ENCODE results near the gene MRAP. TPM values are rescaled to one million over a fixed set of nuclear protein-coding genes. Genes with fewer than 3 reads are reported as not detected.
A peak's percentile ranks its signal among the peaks of the same experiment; 100 is the strongest.
"Not testable (repeated sequence)": the region's sequence is repeated elsewhere in the genome, so short reads cannot be mapped to it uniquely, and the experiment has no call there.

Gene MRAP
- total RNA-seq = under 1 TPM in 1 of 2 donors, not detected in 1; 0.33 TPM
- long read RNA-seq, donor 1, partial matches to known transcripts = 0 of 3 reads
- long read RNA-seq, donor 1, other reads (novel, unspliced or antisense) = 3 of 3 reads
- long read RNA-seq, donor 2, partial matches to known transcripts = 0 of 3 reads
- long read RNA-seq, donor 2, other reads (novel, unspliced or antisense) = 1 of 3 reads

- DNase-seq (ENCODE audit: low spot score) = peak; percentile 58
Observed at GRCh38 chr21:32298658-32299081, at the start of gene MRAP. MRAP (plus strand) TSS chr21:32298855; CDS start chr21:32298972, 117 bp downstream.

GRCh38 chr21:32249511-32250280 is 49.0 kb upstream of the MRAP start:
- intact Hi-C loops (cut with DNase I) = loop anchor here in 1 of 2 donors (10.0 kb wide), 1 partner anchor 465 kb away; no protein-coding TSS in a partner anchor
- no peak for DNase-seq (ENCODE audit: low spot score)

More at GRCh38 chr21:32298658-32299081, at the start of gene MRAP:
- intact Hi-C loops (cut with DNase I) = no loop called here

- no peak for DNase-seq (ENCODE audit: low spot score)
- intact Hi-C loops (cut with DNase I) = loop anchor here in 1 of 2 donors (10.0 kb wide), 1 partner anchor 467 kb away; no protein-coding TSS in a partner anchor
Observed at GRCh38 chr21:32252136-32252535, 46.5 kb upstream of the MRAP start.

GRCh38 chr21:32253215-32253641 is 45.4 kb upstream of the MRAP start:
- intact Hi-C loops (cut with DNase I) = loop anchor here in 1 of 2 donors (10.0 kb wide), 1 partner anchor 468 kb away; no protein-coding TSS in a partner anchor
- DNase-seq (ENCODE audit: low spot score) = no peak

DNA sequence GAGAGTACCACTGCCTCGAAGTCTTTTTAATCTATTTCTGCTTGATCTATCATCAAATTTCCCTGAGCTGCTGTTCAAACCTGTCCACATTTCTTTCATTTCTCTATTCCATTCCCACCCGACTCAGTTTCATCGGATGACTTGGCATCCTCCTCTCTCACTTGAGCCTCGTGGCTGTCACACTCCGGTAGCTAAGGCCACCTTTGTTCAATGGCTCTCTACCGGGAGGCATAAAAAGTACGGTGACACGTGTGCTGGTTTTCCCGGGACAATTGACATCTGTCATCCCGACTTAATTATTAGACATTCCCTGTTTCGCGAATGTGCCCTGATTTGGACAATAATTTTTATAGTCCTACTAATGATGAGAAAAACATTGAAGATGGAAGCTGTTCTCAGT is 42.4 kb upstream of the MRAP start:
- intact Hi-C loops (cut with DNase I) = loop anchor here (5.0 to 10.0 kb wide), 2 partner anchors 389 to 471 kb away; no protein-coding TSS in a partner anchor
- DNase-seq (ENCODE audit: low spot score) = no peak

GRCh38 chr21:32256873-32257620 is 41.6 kb upstream of the MRAP start:
- peak; percentile 92 for DNase-seq (ENCODE audit: low spot score)

GRCh38 chr21:32257962-32258785 is 40.5 kb upstream of the MRAP start:
- no peak for DNase-seq (ENCODE audit: low spot score)
- intact Hi-C loops (cut with DNase I) = loop anchor here (5.0 to 10.0 kb wide), 2 partner anchors 391 to 473 kb away; no protein-coding TSS in a partner anchor

More at GRCh38 chr21:32256873-32257620, 41.6 kb upstream of the MRAP start:
- intact Hi-C loops (cut with DNase I) = loop anchor here (5.0 to 10.0 kb wide), 2 partner anchors 390 to 472 kb away; no protein-coding TSS in a partner anchor

- not testable (repeated sequence) for DNase-seq (ENCODE audit: low spot score)
- intact Hi-C loops (cut with DNase I) = loop anchor here (5.0 to 10.0 kb wide), 2 partner anchors 391 to 474 kb away; no protein-coding TSS in a partner anchor
Observed at GRCh38 chr21:32258786-32259048, 39.9 kb upstream of the MRAP start.

- intact Hi-C loops (cut with DNase I) = no loop called here
- no peak for DNase-seq (ENCODE audit: low spot score)
Observed at GRCh38 chr21:32260130-32260529, 38.5 kb upstream of the MRAP start.

- DNase-seq (ENCODE audit: low spot score) = no peak
- intact Hi-C loops (cut with DNase I) = no loop called here
Observed at GRCh38 chr21:32261929-32262328, 36.7 kb upstream of the MRAP start.

- intact Hi-C loops (cut with DNase I); DNase-seq (ENCODE audit: low spot score): not testable (repeated sequence)
Observed at GRCh38 chr21:32265321-32265720, 33.3 kb upstream of the MRAP start.

DNA sequence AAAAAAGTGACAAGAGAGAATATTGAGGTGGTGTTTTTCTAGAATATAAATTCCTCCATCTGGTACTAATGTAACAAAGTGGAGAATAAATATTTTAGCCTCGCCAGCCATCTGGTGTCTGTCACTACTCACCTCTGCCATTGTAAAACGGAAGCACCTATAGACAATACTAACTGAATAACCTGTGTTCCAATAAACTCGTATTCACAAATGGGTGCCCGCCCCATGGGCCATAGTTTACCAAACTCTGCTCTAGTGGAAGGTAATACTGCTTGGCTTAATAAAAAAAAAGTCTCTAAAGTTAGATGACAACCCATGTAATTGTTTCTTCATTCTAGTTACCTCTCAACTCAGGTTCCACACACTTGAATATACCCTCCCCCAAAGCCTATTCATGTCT is 27.9 kb upstream of the MRAP start:
- DNase-seq (ENCODE audit: low spot score) = no peak
- intact Hi-C loops (cut with DNase I) = no loop called here

DNA sequence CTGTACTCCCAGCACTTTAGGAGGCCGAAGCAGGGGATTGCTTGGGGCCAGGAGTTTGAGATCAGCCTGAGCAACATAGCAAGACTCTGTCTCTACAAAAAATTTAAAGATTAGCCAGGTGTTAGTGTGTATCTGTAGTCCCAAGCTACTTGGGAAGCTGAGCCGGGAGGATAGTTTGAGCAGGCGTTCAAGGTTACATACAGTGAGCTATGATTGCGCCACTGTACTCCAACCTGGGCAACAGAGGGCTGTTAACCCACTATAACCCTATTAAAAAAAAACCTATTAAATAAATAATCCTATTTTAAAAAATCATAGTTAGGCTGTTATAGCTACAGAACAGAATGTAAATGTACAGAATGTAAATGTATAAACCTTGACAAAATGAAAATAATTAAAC is 22.0 kb upstream of the MRAP start:
- intact Hi-C loops (cut with DNase I) = no loop called here
- DNase-seq (ENCODE audit: low spot score) = no peak

GRCh38 chr21:32278103-32278502 is 20.6 kb upstream of the MRAP start:
- DNase-seq (ENCODE audit: low spot score) = no peak
- intact Hi-C loops (cut with DNase I) = no loop called here

- intact Hi-C loops (cut with DNase I) = no loop called here
- peak; percentile 99 for DNase-seq (ENCODE audit: low spot score)
Observed at GRCh38 chr21:32278518-32279376, 19.9 kb upstream of the MRAP start, which contains the start of gene MIS18A. MIS18A (minus strand) TSS chr21:32279049; CDS start chr21:32279014, 35 bp downstream.

- DNase-seq (ENCODE audit: low spot score) = no peak
- intact Hi-C loops (cut with DNase I) = no loop called here
Observed at GRCh38 chr21:32279377-32279680, 19.3 kb upstream of the MRAP start.

- intact Hi-C loops (cut with DNase I) = no loop called here
- no peak for DNase-seq (ENCODE audit: low spot score)
Observed at GRCh38 chr21:32281531-32281930, 17.1 kb upstream of the MRAP start.

DNA sequence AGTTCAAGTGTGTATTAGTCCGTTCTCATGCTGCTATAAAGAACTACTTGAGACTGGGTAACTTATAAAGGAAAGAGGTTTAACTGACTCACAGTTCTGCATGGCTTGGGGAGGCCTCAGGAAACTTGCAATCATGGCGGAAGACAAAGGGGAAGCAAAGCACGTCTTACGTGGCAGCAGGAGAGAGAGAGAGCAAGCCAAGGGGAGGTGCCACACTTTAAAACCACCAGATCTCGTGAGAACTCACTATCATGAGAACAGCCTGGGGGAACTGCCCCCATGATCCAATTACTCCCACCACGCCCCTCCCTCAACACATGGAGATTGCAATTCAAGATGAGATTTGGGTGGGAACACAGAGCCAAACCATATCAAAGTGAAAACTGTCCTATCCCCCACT is 15.7 kb upstream of the MRAP start:
- intact Hi-C loops (cut with DNase I) = no loop called here
- no peak for DNase-seq (ENCODE audit: low spot score)

All from posterior vena cava (tissue), 2 donors.